CD14-positive monocyte (primary cell): ENCODE measurements around the gene CEBPE. TPM values are rescaled to one million over a fixed set of nuclear protein-coding genes. Genes with fewer than 3 reads are reported as not detected.

Experiments used
- DNase-seq, 3 donors: peaks; one replicate each; pipeline ENCODE4 v3.0.0-alpha.2; 2011 to 2022
- H2AFZ ChIP-seq: 2 replicates; pipeline ENCODE4 v1.6.0; 2012; ENCODE audit warnings: mild to moderate bottlenecking, low read depth, low read length, inconsistent platforms; ENCODE audit not compliant: insufficient read depth, poor library complexity, severe bottlenecking
- H3K27ac ChIP-seq, 2 donors: 1 replicate in 1 of 2; 2 replicates in 1 of 2; pipeline ENCODE4 v1.5.1; 2012 to 2013; ENCODE audit warnings: low read length in 2 of 2, control low read depth in 1 of 2, inconsistent platforms in 1 of 2, low read depth in 1 of 2, mild to moderate bottlenecking in 1 of 2
- H3K27me3 ChIP-seq, 2 donors: one replicate each; pipeline versions ENCODE4 v1.6.0 to v1.6.1; 2011 to 2013; ENCODE audit warnings: low read length in 2 of 2; ENCODE audit not compliant: control insufficient read depth in 2 of 2, insufficient read depth in 2 of 2
- H3K36me3 ChIP-seq, 2 donors: replicated peaks in 1 of 2; 1 replicate in 1 of 2; 2 replicates in 1 of 2; pipeline versions ENCODE4 v1.5.1 to v1.6.1; 2012 to 2013; ENCODE audit warnings: low read length in 2 of 2, control low read depth in 1 of 2, inconsistent platforms in 1 of 2, mild to moderate bottlenecking in 1 of 2; ENCODE audit not compliant: insufficient read depth in 2 of 2, control insufficient read depth in 1 of 2
- H3K4me1 ChIP-seq, 2 donors: 1 replicate in 1 of 2; 2 replicates in 1 of 2; pipeline versions ENCODE4 v1.5.1 to v1.6.1; 2012 to 2013; ENCODE audit warnings: low read length in 2 of 2, control low read depth in 1 of 2, inconsistent platforms in 1 of 2, mild to moderate bottlenecking in 1 of 2, moderate library complexity in 1 of 2; ENCODE audit not compliant: insufficient read depth in 2 of 2, control insufficient read depth in 1 of 2
- H3K4me2 ChIP-seq: replicated peaks from 2 replicates; pipeline ENCODE3; 2012; ENCODE audit warnings: low read length, moderate library complexity, mild to moderate bottlenecking; ENCODE audit not compliant: poor library complexity, severe bottlenecking; ENCODE audit errors: extremely low read depth
- H3K4me3 ChIP-seq, 3 experiments: fragments of 200-600 bp in 1 of 3; sonication (generic) in 1 of 3; replicated peaks in 1 of 3; 1 replicate in 2 of 3; 2 replicates in 1 of 3; pipeline ENCODE4 v1.5.1; 2011 to 2013; ENCODE audit warnings: low read length in 3 of 3, mild to moderate bottlenecking in 3 of 3, control low read depth in 2 of 3, low read depth in 2 of 3, inconsistent platforms in 1 of 3, moderate library complexity in 1 of 3
- H3K79me2 ChIP-seq: 2 replicates; pipeline ENCODE4 v1.6.0; 2012; ENCODE audit warnings: mild to moderate bottlenecking, control low read depth, inconsistent platforms, low read length, moderate library complexity; ENCODE audit not compliant: insufficient read depth
- H3K9ac ChIP-seq: 2 replicates; pipeline ENCODE4 v1.6.0; 2017; ENCODE audit warnings: low read length, mild to moderate bottlenecking; ENCODE audit not compliant: insufficient read depth, poor library complexity, severe bottlenecking
- H3K9me3 ChIP-seq, 2 donors: replicated peaks in 1 of 2; 1 replicate in 1 of 2; 2 replicates in 1 of 2; pipeline versions ENCODE4 v1.5.1 to v1.6.1; 2012 to 2013; ENCODE audit warnings: low read length in 2 of 2, control low read depth in 1 of 2; ENCODE audit not compliant: control insufficient read depth in 1 of 2, insufficient read depth in 1 of 2
- H4K20me1 ChIP-seq: 2 replicates; pipeline ENCODE4 v1.6.0; 2012; ENCODE audit warnings: mild to moderate bottlenecking, low read length, control low read depth, moderate library complexity; ENCODE audit not compliant: insufficient read depth
- H3K27ac Mint-ChIP-seq, 7 donors: one replicate each; pipeline ENCODE4 v1.8.0; 2020; ENCODE audit warnings: mild to moderate bottlenecking in 7 of 7, mixed read lengths in 7 of 7, moderate library complexity in 6 of 7, inconsistent platforms in 2 of 7
- H3K27me3 Mint-ChIP-seq, 3 donors: one replicate each; pipeline ENCODE4 v1.8.0; 2021 to 2022; ENCODE audit warnings: low read depth in 3 of 3, mild to moderate bottlenecking in 3 of 3, mixed read lengths in 3 of 3, moderate library complexity in 3 of 3, inconsistent platforms in 1 of 3
- H3K36me3 Mint-ChIP-seq, 2 donors: one replicate each; pipeline ENCODE4 v1.8.0; 2020; ENCODE audit warnings: mixed read lengths in 2 of 2, inconsistent platforms in 1 of 2, mild to moderate bottlenecking in 1 of 2
- H3K4me1 Mint-ChIP-seq: one replicate; pipeline ENCODE4 v1.8.0; 2020; ENCODE audit warnings: mild to moderate bottlenecking, mixed read lengths
- H3K4me3 Mint-ChIP-seq, 2 donors: one replicate each; pipeline ENCODE4 v1.8.0; 2020; ENCODE audit warnings: mild to moderate bottlenecking in 2 of 2, mixed read lengths in 2 of 2, moderate library complexity in 1 of 2
- H3K9me3 Mint-ChIP-seq, 7 donors: one replicate each; pipeline ENCODE4 v1.8.0; 2020 to 2022; ENCODE audit warnings: mixed read lengths in 7 of 7, mild to moderate bottlenecking in 6 of 7, moderate library complexity in 6 of 7, inconsistent platforms in 2 of 7
- CTCF ChIP-seq: fragments of 200-600 bp; IDR thresholded peaks from one replicate; pipeline ENCODE4 v1.8.0; 2022; ENCODE audit warnings: antibody characterized with exemption, mild to moderate bottlenecking
- WGBS: methylation state at CpG from one replicate; pipeline ENCODE4 v1.1.5; 2013; ENCODE audit warnings: missing lambda C conversion rate; ENCODE audit not compliant: insufficient coverage; 5-methylcytosine and 5-hydroxymethylcytosine counted together
- intact Hi-C, 2 donors: fragments of 100-400 bp; cut with micrococcal nuclease; formaldehyde crosslinking; loops; one replicate each; pipeline versions ENCODE4 v1.15.0 to v1.15.1; 2023
- polyA plus RNA-seq, 3 donors: library from polyadenylated mRNA; depleted of rRNA in 1 of 3; unstranded in 2 of 3; stranded (reverse) in 1 of 3; fragments of 300-500 nt in 2 of 3; fragments of >200 nt in 1 of 3; fragmentation: Illumina TruSeq in 2 of 3; gene quantifications; 1 replicate in 2 of 3; 2 replicates in 1 of 3; pipeline ENCODE4 v1.2.3, GENCODE V29; 2012 to 2021

Gene CEBPE
- polyA plus RNA-seq, 3 donors: 0.73 to 1.5 (median 1.3) TPM

GRCh38 chr14:23104070-23104590 is 14.9 kb downstream of the CEBPE start:
- Mint-ChIP-seq H3K4me1 (peaks cover 30% of the 10 kb centered on the region), H3K36me3 (peaks cover 5 to 6% of the 10 kb centered on the region in 2 donors), H3K4me3 (no peak overlapping the region), H3K9me3 (no peaks in the 10 kb centered on the region), H3K27ac (peak overlapping the region in 1 of 7 donors; percentile 8), H3K27me3 (peaks cover 1 to 4% (median 1%) of the 10 kb centered on the region in 3 donors)
- no peak for TF ChIP-seq CTCF
- DNase-seq: no peak
- H2AFZ ChIP-seq: no peak overlapping the region
- no peaks in the 10 kb centered on the region for H3K9me3 ChIP-seq
- H3K9ac ChIP-seq: no peak overlapping the region
- H3K27me3 ChIP-seq: no peaks in the 10 kb centered on the region
- peaks cover 2 to 5% of the 10 kb centered on the region in 2 donors for H3K36me3 ChIP-seq
- no peak overlapping the region for H3K4me2 ChIP-seq
- H3K27ac ChIP-seq: no peak overlapping the region
- H3K4me3 ChIP-seq: no peak overlapping the region
- intact Hi-C loops: no loop called here
- peaks cover 10% of the 10 kb centered on the region for H4K20me1 ChIP-seq
- peaks cover 6% of the 10 kb centered on the region for H3K79me2 ChIP-seq
- peaks cover 12 to 17% of the 10 kb centered on the region in 2 donors for H3K4me1 ChIP-seq
- 90% methylated on average over 2 of the region's 6 CpGs for WGBS

GRCh38 chr14:23103581-23103980 is 15.5 kb downstream of the CEBPE start:
- Mint-ChIP-seq H3K4me1 (peaks cover 31% of the 10 kb centered on the region), H3K27me3 (peaks cover 1 to 4% (median 1%) of the 10 kb centered on the region in 3 donors), H3K36me3 (peaks cover 11% of the 10 kb centered on the region in 2 donors), H3K27ac (no peak overlapping the region), H3K4me3 (no peak overlapping the region), H3K9me3 (no peaks in the 10 kb centered on the region)
- no peak overlapping the region for H3K27ac ChIP-seq
- peaks cover 10% of the 10 kb centered on the region for H4K20me1 ChIP-seq
- no peak overlapping the region for H3K4me3 ChIP-seq
- no peak for DNase-seq
- no peaks in the 10 kb centered on the region for H3K27me3 ChIP-seq
- H3K9me3 ChIP-seq: no peaks in the 10 kb centered on the region
- WGBS: 89% methylated on average over 4 of the region's 4 CpGs
- no peak overlapping the region for H2AFZ ChIP-seq
- TF ChIP-seq CTCF: no peak
- peaks cover 12% of the 10 kb centered on the region for H3K79me2 ChIP-seq
- H3K36me3 ChIP-seq: peaks cover 7 to 10% of the 10 kb centered on the region in 2 donors
- H3K4me2 ChIP-seq: no peak overlapping the region
- H3K4me1 ChIP-seq: peaks cover 12 to 17% of the 10 kb centered on the region in 2 donors
- H3K9ac ChIP-seq: no peak overlapping the region
- intact Hi-C loops: no loop called here
